HEK293T (cell line): ENCODE data around the gene STYXL1.

Source experiments
- CTCF ChIA-PET: fragments of 350-600 bp; formaldehyde crosslinking; extraction: SDS; loops from one replicate; lab custom pipeline; 2021; ENCODE audit warnings: antibody characterized with exemption, inconsistent platforms; lab: Yijun Ruan, JAX
- POLR2A ChIA-PET: fragments of 350-600 bp; formaldehyde crosslinking; extraction: SDS; loops from one replicate; lab custom pipeline; 2020; ENCODE audit warnings: antibody characterized with exemption, inconsistent platforms; lab: Yijun Ruan, JAX
- DNase-seq: peaks from one replicate; pipeline ENCODE4 v3.0.0; 2012; ENCODE audit warnings: mixed read lengths; ENCODE audit errors: extremely low spot score
- ARNT ChIP-seq: fragments of 450-650 bp; IDR thresholded peaks from 2 replicates; pipeline ENCODE4 v1.6.1; 2017; ENCODE audit warnings: mild to moderate bottlenecking
- BHLHE40 ChIP-seq: fragments of 450-650 bp; IDR thresholded peaks from 2 replicates; pipeline ENCODE4 v1.6.1; 2016; ENCODE audit warnings: mild to moderate bottlenecking, moderate library complexity, borderline replicate concordance
- CTBP1 ChIP-seq: fragments of 450-650 bp; IDR thresholded peaks from 2 replicates; pipeline ENCODE4 v1.6.1; 2016; ENCODE audit warnings: borderline replicate concordance
- ELF4 ChIP-seq: fragments of 450-650 bp; IDR thresholded peaks from 2 replicates; pipeline ENCODE4 v1.6.1; 2017; ENCODE audit warnings: antibody characterized with exemption
- FOXA1 ChIP-seq: fragments of 450-650 bp; IDR thresholded peaks from 2 replicates; pipeline ENCODE4 v1.6.1; 2016; ENCODE audit warnings: mild to moderate bottlenecking
- FOXK2 ChIP-seq: fragments of 450-650 bp; IDR thresholded peaks from 2 replicates; pipeline ENCODE4 v1.6.1; 2016; ENCODE audit warnings: mild to moderate bottlenecking
- FOXM1 ChIP-seq: fragments of 450-650 bp; IDR thresholded peaks from 2 replicates; pipeline ENCODE4 v1.6.1; 2017; ENCODE audit warnings: mild to moderate bottlenecking, borderline replicate concordance
- HDGF ChIP-seq: fragments of 450-650 bp; IDR thresholded peaks from 2 replicates; pipeline ENCODE4 v1.6.1; 2017; ENCODE audit warnings: antibody characterized with exemption, borderline replicate concordance
- L3MBTL2 ChIP-seq: fragments of 450-650 bp; conservative IDR thresholded peaks from 2 replicates; pipeline ENCODE4 v1.6.1; 2016; ENCODE audit warnings: mild to moderate bottlenecking
- LEF1 ChIP-seq: fragments of 450-650 bp; IDR thresholded peaks from 2 replicates; pipeline ENCODE4 v1.6.1; 2017; ENCODE audit warnings: mild to moderate bottlenecking, borderline replicate concordance
- NFRKB ChIP-seq: fragments of 450-650 bp; IDR thresholded peaks from 2 replicates; pipeline ENCODE4 v1.6.1; 2016; ENCODE audit warnings: mild to moderate bottlenecking, moderate library complexity
- PKNOX1 ChIP-seq: fragments of 450-650 bp; IDR thresholded peaks from 2 replicates; pipeline ENCODE4 v1.6.1; 2016
- SP1 ChIP-seq: fragments of 450-650 bp; IDR thresholded peaks from 2 replicates; pipeline ENCODE4 v1.6.1; 2017
- SUZ12 ChIP-seq: fragments of 450-650 bp; IDR thresholded peaks from 2 replicates; pipeline ENCODE4 v1.6.1; 2016; ENCODE audit warnings: mild to moderate bottlenecking
- TARDBP ChIP-seq: fragments of 450-650 bp; IDR thresholded peaks from 2 replicates; pipeline ENCODE4 v1.6.1; 2016
- ZNF384 ChIP-seq: fragments of 450-650 bp; IDR thresholded peaks from 2 replicates; pipeline ENCODE4 v1.6.1; 2016

Gene STYXL1

GRCh38 chr7:75980430-75981202 is 67.2 kb downstream of the STYXL1 start:
- ChIA-PET POLR2A (no interaction called here), CTCF (no interaction called here)
- no peak for DNase-seq
- TF ChIP-seq FOXK2 (no peak), ARNT (no peak), TARDBP (no peak), L3MBTL2 (no peak), CTBP1 (no peak), FOXM1 (no peak), ELF4 (no peak), PKNOX1 (no peak), ZNF384 (no peak), NFRKB (no peak), SUZ12 (no peak), SP1 (no peak), FOXA1 (no peak)

GRCh38 chr7:75979759-75980429 is 67.9 kb downstream of the STYXL1 start:
- ChIA-PET CTCF (no interaction called here), POLR2A (no interaction called here)

GRCh38 chr7:75977743-75978142 is 70.1 kb downstream of the STYXL1 start:
- no peak for DNase-seq
- TF ChIP-seq BHLHE40 (no peak), FOXA1 (no peak), SP1 (no peak), ARNT (no peak), HDGF (no peak), LEF1 (no peak), ZNF384 (no peak), NFRKB (no peak), CTBP1 (no peak), L3MBTL2 (no peak), FOXM1 (no peak), SUZ12 (no peak), TARDBP (no peak)
- CTCF ChIA-PET, result no interaction called here
- POLR2A ChIA-PET, result no interaction called here

More at GRCh38 chr7:75979759-75980429, 67.9 kb downstream of the STYXL1 start:
- no peak for DNase-seq
- no peak for TF ChIP-seq BHLHE40
- no peak for TF ChIP-seq HDGF
- no peak for TF ChIP-seq NFRKB
- TF ChIP-seq LEF1, result no peak
- no peak for TF ChIP-seq SP1
- TF ChIP-seq ELF4, result no peak
- TF ChIP-seq CTBP1, result no peak
- TF ChIP-seq FOXK2, result no peak
- TF ChIP-seq TARDBP, result no peak
- no peak for TF ChIP-seq L3MBTL2
- no peak for TF ChIP-seq FOXA1

GRCh38 chr7:75971961-75972763 is 75.6 kb downstream of the STYXL1 start:
- no peak for TF ChIP-seq TARDBP
- no peak for TF ChIP-seq NFRKB
- no peak for TF ChIP-seq FOXK2
- TF ChIP-seq FOXM1, result no peak
- TF ChIP-seq FOXA1, result no peak
- no peak for TF ChIP-seq ELF4
- TF ChIP-seq BHLHE40, result no peak
- no peak for TF ChIP-seq ZNF384
- peak; percentile 39 for DNase-seq
- CTCF ChIA-PET, result no interaction called here
- POLR2A ChIA-PET, result interaction anchor here (1.9 kb wide), 1 partner anchor 75 kb away, joined by 6 read pairs; the partner anchor contains the start of genes MDH2 and STYXL1

GRCh38 chr7:75971309-75971960 is 76.4 kb downstream of the STYXL1 start:
- TF ChIP-seq HDGF (no peak), ZNF384 (no peak), ARNT (no peak), BHLHE40 (no peak)
- DNase-seq, result no peak
- POLR2A ChIA-PET, result interaction anchor here (1.9 kb wide), 1 partner anchor 76 kb away, joined by 6 read pairs; the partner anchor contains the start of genes MDH2 and STYXL1
- CTCF ChIA-PET, result no interaction called here
